Measurements from ENCODE around the gene TJP2.
"Not testable (repeated sequence)": the region's sequence is repeated elsewhere in the genome, so short reads cannot be mapped to it uniquely, and the experiment has no call there.

The TJP2 gene

GRCh38 chr9:69158471-69158870 lies 15.6 kb upstream of the TJP2 start:
- no peak for DNase-seq (ENCODE audit: low spot score)

GRCh38 chr9:69164573-69164972 lies 9.5 kb upstream of the TJP2 start:
- DNase-seq (ENCODE audit: low spot score) = not testable (repeated sequence)

GRCh38 chr9:69165581-69165980 lies 8.5 kb upstream of the TJP2 start:
- DNase-seq (ENCODE audit: low spot score) = no peak

GRCh38 chr9:69168709-69169217 lies 5.3 kb upstream of the TJP2 start:
- no peak for DNase-seq (ENCODE audit: low spot score)

- no peak for DNase-seq (ENCODE audit: low spot score)
Measured at GRCh38 chr9:69170231-69170630, 3.8 kb upstream of the TJP2 start.

- no peak for DNase-seq (ENCODE audit: low spot score)
Measured at GRCh38 chr9:69171049-69171448, 3.0 kb upstream of the TJP2 start.

- no peak for DNase-seq (ENCODE audit: low spot score)
Measured at GRCh38 chr9:69171517-69171916, 2.6 kb upstream of the TJP2 start.

GRCh38 chr9:69172895-69173294 lies 1.2 kb upstream of the TJP2 start:
- no peak for DNase-seq (ENCODE audit: low spot score)

GRCh38 chr9:69173497-69173890 lies 583 bp upstream of the TJP2 start:
- no peak for DNase-seq (ENCODE audit: low spot score)

GRCh38 chr9:69174616-69175463 lies 763 bp downstream of the TJP2 start:
- DNase-seq (ENCODE audit: low spot score) = peak; percentile 81

GRCh38 chr9:69175486-69175885 lies 1.4 kb downstream of the TJP2 start:
- no peak for DNase-seq (ENCODE audit: low spot score)

- DNase-seq (ENCODE audit: low spot score) = no peak
Measured at GRCh38 chr9:69176471-69177171, 2.5 kb downstream of the TJP2 start.

GRCh38 chr9:69178583-69179011 lies 4.5 kb downstream of the TJP2 start:
- DNase-seq (ENCODE audit: low spot score) = peak; percentile 90

- no peak for DNase-seq (ENCODE audit: low spot score)
Measured at GRCh38 chr9:69179037-69179436, 5.0 kb downstream of the TJP2 start.

GRCh38 chr9:69180200-69180599 lies 6.1 kb downstream of the TJP2 start:
- DNase-seq (ENCODE audit: low spot score) = no peak

GRCh38 chr9:69180670-69181069 lies 6.6 kb downstream of the TJP2 start:
- DNase-seq (ENCODE audit: low spot score) = peak; percentile 94

- DNase-seq (ENCODE audit: low spot score) = no peak
Measured at GRCh38 chr9:69181908-69182353, 7.9 kb downstream of the TJP2 start.

GRCh38 chr9:69184266-69184665 lies 10.2 kb downstream of the TJP2 start:
- no peak for DNase-seq (ENCODE audit: low spot score)

- no peak for DNase-seq (ENCODE audit: low spot score)
Measured at GRCh38 chr9:69186841-69187611, 12.9 kb downstream of the TJP2 start.

- no peak for DNase-seq (ENCODE audit: low spot score)
Measured at GRCh38 chr9:69188975-69189374, 14.9 kb downstream of the TJP2 start.

- DNase-seq (ENCODE audit: low spot score) = no peak
Measured at GRCh38 chr9:69190086-69190862, 16.2 kb downstream of the TJP2 start.

- no peak for DNase-seq (ENCODE audit: low spot score)
Measured at GRCh38 chr9:69190863-69191181, 16.7 kb downstream of the TJP2 start.

Measured in SW480 (cell line).